ENCODE data around the gene HSD3B7. TPM values are rescaled to one million over a fixed set of nuclear protein-coding genes. Genes with fewer than 3 reads are reported as not detected.

Gene HSD3B7
- total RNA-seq, 1 donor from 2014 or later = 2.0 TPM

- peaks cover 4% of the 10 kb centered on the region for H3K4me1 Mint-ChIP-seq (ENCODE audit: low read depth, unreplicated experiment)
- no peak overlapping the region for H3K4me3 Mint-ChIP-seq (ENCODE audit: unreplicated experiment)
- no peak for DNase-seq
- TF ChIP-seq, protein P1, sequence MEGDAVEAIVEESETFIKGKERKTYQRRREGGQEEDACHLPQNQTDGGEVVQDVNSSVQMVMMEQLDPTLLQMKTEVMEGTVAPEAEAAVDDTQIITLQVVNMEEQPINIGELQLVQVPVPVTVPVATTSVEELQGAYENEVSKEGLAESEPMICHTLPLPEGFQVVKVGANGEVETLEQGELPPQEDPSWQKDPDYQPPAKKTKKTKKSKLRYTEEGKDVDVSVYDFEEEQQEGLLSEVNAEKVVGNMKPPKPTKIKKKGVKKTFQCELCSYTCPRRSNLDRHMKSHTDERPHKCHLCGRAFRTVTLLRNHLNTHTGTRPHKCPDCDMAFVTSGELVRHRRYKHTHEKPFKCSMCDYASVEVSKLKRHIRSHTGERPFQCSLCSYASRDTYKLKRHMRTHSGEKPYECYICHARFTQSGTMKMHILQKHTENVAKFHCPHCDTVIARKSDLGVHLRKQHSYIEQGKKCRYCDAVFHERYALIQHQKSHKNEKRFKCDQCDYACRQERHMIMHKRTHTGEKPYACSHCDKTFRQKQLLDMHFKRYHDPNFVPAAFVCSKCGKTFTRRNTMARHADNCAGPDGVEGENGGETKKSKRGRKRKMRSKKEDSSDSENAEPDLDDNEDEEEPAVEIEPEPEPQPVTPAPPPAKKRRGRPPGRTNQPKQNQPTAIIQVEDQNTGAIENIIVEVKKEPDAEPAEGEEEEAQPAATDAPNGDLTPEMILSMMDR (IDR thresholded peaks at IDR 0.05; ENCODE audit: partially characterized antibody, unreplicated experiment) = no peak
- H3K27me3 Mint-ChIP-seq (ENCODE audit: unreplicated experiment) = peaks cover 6% of the 10 kb centered on the region
- H3K9me3 Mint-ChIP-seq (ENCODE audit: unreplicated experiment) = peaks cover 11% of the 10 kb centered on the region
- peaks cover 6% of the 10 kb centered on the region for H3K36me3 Mint-ChIP-seq (ENCODE audit: unreplicated experiment)
- H3K27ac Mint-ChIP-seq (ENCODE audit: unreplicated experiment) = no peak overlapping the region
Observed at GRCh38 chr16:30964574-30965226, 20.3 kb upstream of the HSD3B7 start.

- no peak for DNase-seq
- Mint-ChIP-seq H3K9me3 (ENCODE audit: unreplicated experiment) (peaks cover 7% of the 10 kb centered on the region), H3K4me1 (ENCODE audit: low read depth, unreplicated experiment) (no peaks in the 10 kb centered on the region), H3K27ac (ENCODE audit: unreplicated experiment) (no peak overlapping the region), H3K4me3 (ENCODE audit: unreplicated experiment) (no peak overlapping the region), H3K27me3 (ENCODE audit: unreplicated experiment) (peaks cover 4% of the 10 kb centered on the region), H3K36me3 (ENCODE audit: unreplicated experiment) (peaks cover under 1% of the 10 kb centered on the region)
- TF ChIP-seq, protein P1 (IDR thresholded peaks at IDR 0.05; ENCODE audit: partially characterized antibody, unreplicated experiment) = no peak
Observed at GRCh38 chr16:30965436-30965835, 19.6 kb upstream of the HSD3B7 start.

DNA sequence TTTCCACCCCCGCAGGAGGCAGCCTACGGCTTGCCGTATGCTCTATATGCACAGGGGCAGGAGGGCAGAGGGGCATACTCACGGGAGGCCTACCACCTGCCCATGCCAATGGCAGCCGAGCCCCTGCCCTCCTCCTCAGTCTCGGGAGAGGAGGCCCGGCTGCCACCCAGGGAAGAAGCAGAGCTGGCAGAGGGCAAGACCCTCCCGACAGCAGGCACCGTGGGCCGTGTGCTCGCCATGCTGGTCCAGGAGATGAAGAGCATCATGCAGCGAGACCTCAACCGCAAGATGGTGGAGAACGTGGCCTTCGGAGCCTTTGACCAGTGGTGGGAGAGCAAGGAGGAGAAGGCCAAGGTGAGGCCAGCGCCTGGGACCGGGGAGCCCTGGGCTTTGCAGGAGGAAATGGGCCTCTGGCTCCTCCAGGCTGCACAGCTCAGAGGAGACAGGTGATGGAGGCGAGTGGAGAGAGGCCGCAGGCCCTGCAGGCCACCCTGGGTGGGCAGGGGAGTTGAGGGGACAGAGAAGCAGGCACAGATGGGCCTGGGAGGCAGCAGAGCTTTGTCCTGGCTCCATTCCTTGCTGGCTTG lies 18.9 kb upstream of the HSD3B7 start:
- no peaks in the 10 kb centered on the region for H3K4me1 Mint-ChIP-seq (ENCODE audit: low read depth, unreplicated experiment)
- TF ChIP-seq, protein P1 (IDR thresholded peaks at IDR 0.05; ENCODE audit: partially characterized antibody, unreplicated experiment) = no peak
- H3K27ac Mint-ChIP-seq (ENCODE audit: unreplicated experiment) = no peak overlapping the region
- peaks cover 7% of the 10 kb centered on the region for H3K9me3 Mint-ChIP-seq (ENCODE audit: unreplicated experiment)
- H3K36me3 Mint-ChIP-seq (ENCODE audit: unreplicated experiment) = peaks cover 8% of the 10 kb centered on the region
- H3K27me3 Mint-ChIP-seq (ENCODE audit: unreplicated experiment) = peaks cover 4% of the 10 kb centered on the region
- no peak for DNase-seq
- no peak overlapping the region for H3K4me3 Mint-ChIP-seq (ENCODE audit: unreplicated experiment)

DNA sequence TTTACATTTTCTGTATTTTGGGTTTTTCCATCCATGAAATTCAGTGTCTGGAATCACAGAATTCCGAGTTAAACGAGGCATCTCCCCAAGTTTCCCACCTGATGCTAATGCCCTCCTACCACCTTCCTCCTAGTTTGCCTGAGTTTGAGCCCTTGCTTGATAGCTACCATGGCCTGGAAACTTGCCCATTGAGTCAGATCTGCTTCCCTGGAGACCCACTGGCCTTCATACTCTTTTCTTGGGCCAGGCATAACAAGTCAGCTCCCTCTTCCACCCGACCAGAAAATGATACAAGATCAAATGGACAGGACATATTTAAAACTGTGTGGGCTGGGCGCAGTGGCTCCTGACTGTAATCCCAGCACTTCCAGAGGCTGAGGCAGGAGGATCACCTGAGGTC lies 17.2 kb upstream of the HSD3B7 start:
- Mint-ChIP-seq H3K27me3 (ENCODE audit: unreplicated experiment) (peaks cover 6% of the 10 kb centered on the region), H3K9me3 (ENCODE audit: unreplicated experiment) (peaks cover 7% of the 10 kb centered on the region), H3K27ac (ENCODE audit: unreplicated experiment) (peak overlapping the region; percentile 5), H3K36me3 (ENCODE audit: unreplicated experiment) (peaks cover 8% of the 10 kb centered on the region), H3K4me3 (ENCODE audit: unreplicated experiment) (no peak overlapping the region), H3K4me1 (ENCODE audit: low read depth, unreplicated experiment) (no peaks in the 10 kb centered on the region)
- TF ChIP-seq, protein P1 (IDR thresholded peaks at IDR 0.05; ENCODE audit: partially characterized antibody, unreplicated experiment) = no peak
- no peak for DNase-seq

GRCh38 chr16:30969246-30969842 lies 15.7 kb upstream of the HSD3B7 start:
- peaks cover 9% of the 10 kb centered on the region for H3K9me3 Mint-ChIP-seq (ENCODE audit: unreplicated experiment)
- peaks cover 13% of the 10 kb centered on the region for H3K36me3 Mint-ChIP-seq (ENCODE audit: unreplicated experiment)

More at GRCh38 chr16:30969246-30969842, 15.7 kb upstream of the HSD3B7 start:
- Mint-ChIP-seq H3K4me3 (ENCODE audit: unreplicated experiment) (no peak overlapping the region), H3K27ac (ENCODE audit: unreplicated experiment) (no peak overlapping the region), H3K27me3 (ENCODE audit: unreplicated experiment) (peaks cover 10% of the 10 kb centered on the region), H3K4me1 (ENCODE audit: low read depth, unreplicated experiment) (no peaks in the 10 kb centered on the region)
- TF ChIP-seq, protein P1 (IDR thresholded peaks at IDR 0.05; ENCODE audit: partially characterized antibody, unreplicated experiment) = no peak
- no peak for DNase-seq

All from glutamatergic neuron (in vitro differentiated cells).